HG03354 (cell line): Measurements from ENCODE around the gene RUVBL1.

Experiments used
- ATAC-seq: cut with Tn5 transposase; IDR thresholded peaks from one replicate; pipeline ENCODE4 v1.9.1; 2021; ENCODE audit warnings: mild to moderate bottlenecking; ENCODE audit not compliant: unreplicated experiment, poor library complexity, severe bottlenecking

The RUVBL1 gene

DNA sequence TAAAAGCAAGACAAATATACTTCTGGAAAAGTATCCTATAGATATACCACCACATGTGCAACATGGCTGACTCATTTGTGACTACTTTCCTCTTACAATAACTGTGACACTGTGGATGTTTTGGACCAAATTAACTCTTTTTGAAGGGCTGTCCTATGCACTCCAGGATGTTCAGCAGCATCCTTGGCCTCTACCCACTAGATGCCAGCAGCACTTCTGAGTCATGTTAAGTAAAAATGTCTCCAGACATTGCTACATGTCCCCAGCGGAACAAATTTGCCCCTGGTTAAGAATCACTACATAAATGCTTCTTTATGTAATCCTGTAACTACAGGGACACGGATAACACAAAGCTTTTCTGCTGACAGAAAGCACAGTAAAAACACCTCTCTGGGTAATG lies 32.0 kb downstream of the RUVBL1 start:
- no peak for ATAC-seq

DNA sequence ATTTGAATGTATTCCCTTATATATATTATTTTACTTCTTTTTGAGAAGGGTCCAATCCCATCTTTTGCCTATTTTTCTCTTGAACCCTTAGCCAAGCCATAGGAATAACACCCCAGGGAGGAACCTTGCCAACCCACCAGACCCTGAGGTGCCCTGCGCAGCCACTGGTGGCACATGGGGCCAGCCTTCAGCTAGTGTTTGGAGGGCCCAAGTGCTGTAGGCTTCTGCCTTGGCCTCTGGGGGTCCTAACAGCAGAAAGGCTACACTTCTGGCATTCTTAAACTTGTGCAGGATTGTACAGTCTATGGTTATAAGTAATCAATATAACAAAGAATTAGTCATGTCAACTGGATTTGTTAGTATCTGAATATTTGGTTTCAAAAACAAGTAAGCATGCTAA lies 34.5 kb downstream of the RUVBL1 start:
- ATAC-seq = no peak

DNA sequence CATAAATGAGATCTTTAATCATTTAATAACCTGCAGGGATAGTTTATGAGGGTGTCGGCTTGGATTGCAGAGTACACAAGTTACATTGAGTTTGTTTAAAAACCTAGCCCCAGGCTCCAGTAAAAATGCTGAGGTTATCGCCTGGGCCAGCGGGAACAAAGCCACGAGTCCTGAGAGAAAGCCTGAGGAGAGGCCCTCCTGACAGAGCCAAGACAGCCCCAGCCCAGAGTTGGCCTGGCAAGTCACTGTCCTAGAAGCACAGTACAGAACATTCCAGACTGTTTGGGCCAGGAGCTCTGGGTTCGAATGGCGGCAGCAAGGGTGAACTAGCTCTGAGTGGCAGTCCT lies 39.0 kb downstream of the RUVBL1 start:
- ATAC-seq = no peak

DNA sequence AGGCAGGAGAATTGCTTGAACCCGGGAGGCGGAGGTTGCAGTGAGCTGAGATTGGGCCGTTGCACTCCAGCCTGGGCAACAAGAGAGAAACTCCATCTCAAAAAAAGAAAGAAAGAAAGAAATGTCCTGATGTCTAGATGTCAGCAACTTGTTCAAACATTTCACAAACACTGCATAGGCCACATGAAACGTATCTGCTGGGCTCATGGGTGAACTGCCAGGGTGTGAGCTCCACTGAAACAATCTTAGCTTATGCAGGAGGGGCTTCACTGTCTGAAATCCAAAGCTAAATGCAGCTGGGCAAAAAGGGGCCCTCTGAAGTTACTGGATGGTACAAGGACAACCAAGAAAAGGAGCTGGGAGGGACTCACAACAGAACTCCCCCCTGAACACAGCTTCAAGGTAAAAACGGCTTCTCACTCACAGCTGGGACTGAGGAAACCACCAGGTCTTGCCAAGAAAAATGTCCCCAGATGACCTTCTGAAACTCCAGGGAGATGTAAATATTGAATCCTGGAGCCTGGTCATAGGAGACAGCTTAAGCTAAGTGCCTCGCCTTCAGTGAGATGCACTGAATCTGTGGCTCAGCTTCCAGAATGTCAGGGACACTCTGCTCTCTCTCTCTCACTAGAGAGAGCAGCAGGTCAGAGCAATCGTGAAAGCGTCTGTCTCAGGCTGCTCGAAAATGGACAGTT lies 39.5 kb downstream of the RUVBL1 start:
- ATAC-seq = no peak

DNA sequence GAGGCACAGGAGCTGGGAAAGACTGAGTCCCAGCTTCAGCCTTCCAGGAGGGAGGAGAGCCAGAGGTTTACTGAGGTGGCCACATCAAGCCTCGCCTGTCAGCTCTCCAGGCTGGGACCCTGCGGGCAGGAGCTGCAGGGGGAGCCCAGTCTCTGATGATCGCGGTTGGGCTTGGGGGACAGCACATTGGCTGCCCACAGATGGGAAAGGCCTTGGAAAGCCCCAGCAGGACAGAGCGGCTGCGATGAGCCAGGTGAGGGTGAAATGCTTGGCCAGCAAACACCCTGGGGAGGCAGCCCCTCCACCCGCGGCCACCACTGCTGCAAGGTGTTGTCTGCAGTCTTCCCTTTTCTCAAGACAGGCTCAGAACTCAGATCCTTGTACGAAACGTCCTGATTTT lies 40.2 kb downstream of the RUVBL1 start:
- no peak for ATAC-seq

DNA sequence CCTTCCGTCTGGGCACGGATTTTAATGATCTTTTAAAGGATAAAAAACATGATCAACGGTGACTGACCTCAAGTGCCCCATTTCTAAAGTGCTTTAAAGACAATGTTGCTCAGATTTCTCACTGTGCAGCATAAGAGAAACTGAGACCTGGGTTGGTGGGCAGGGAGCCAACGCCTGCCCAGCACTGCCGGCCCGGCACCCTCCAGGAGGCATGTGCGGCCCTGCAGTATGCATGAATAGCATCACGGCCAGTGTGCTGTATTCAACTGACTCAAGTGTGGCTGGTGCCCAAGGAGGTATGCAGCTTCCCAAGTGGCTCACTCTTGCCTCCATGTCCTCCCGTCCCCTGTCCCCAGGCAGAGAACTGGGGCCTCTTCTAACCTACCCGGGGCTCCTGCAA lies 41.1 kb downstream of the RUVBL1 start:
- ATAC-seq = no peak

DNA sequence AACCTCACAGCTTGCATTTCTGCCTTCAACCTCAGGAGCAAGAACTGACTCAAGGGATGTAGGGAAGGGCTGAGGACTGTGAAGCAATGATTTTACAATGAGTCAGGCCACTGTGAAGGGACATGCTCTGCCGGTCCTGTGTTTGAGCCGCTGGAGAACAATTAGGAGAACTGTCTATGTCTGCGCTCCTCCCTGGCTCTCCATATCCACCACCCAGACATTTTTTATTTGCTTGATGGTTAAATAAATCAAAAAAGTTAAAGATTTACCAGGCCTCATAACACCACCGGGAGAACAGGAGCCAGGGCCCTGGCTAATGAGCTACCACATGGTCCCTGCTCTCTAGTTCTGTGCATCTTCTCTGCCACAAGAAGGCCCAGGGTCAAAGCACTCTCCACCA lies 41.8 kb downstream of the RUVBL1 start:
- ATAC-seq = no peak

DNA sequence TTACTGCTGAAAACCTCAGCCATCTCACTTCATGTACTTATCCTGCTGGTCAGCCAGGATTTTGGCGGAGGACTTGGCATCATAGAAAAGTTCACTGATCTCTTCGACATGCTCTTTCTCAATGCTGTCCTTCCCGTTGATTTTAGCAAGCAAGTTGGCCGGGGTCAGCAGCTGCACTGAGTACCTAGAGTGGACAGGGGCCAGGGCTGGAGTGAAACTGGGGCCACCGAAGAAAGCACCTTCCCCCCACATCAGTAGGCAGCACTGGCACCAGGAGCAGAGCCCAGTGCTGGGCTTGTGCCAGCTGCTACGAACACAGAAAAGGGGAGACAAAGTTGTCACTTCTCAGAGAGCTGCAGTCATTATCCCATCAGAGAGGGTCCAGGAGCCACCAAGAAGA lies 42.4 kb downstream of the RUVBL1 start:
- ATAC-seq = no peak

DNA sequence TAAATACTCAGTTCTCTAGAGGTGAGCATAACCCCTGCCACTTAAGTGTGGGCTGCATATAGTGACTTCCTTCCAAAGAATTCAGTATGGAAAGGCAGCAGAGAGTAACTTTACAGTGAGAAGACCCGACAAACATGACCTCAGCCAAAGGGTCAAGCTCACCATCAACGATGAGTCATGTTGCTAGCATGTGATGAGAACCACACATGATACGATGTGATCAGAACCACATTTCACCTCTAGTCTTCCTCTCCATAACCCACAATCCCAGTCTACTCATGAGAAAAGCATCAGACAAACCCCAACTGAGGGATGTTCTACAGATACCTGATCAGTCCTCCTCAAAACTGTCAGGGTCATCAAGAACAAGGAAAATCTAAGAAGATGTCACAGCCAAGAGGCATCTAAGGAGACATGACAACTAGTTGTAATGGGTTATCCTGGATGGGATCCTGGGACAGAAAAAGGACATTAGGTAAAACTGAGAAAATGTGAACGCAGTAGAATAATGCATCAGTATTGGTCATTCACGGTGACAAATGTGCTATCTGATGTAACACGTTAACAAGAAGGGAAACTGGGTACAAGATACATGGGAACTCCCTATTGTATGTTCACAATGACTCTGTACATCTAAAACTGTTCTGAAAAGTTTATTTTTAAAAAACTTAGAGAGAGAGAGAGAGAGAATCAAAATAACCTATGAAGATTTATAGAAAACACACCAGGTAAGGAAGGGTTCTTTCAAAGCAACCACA lies 43.1 kb downstream of the RUVBL1 start:
- ATAC-seq = no peak

DNA sequence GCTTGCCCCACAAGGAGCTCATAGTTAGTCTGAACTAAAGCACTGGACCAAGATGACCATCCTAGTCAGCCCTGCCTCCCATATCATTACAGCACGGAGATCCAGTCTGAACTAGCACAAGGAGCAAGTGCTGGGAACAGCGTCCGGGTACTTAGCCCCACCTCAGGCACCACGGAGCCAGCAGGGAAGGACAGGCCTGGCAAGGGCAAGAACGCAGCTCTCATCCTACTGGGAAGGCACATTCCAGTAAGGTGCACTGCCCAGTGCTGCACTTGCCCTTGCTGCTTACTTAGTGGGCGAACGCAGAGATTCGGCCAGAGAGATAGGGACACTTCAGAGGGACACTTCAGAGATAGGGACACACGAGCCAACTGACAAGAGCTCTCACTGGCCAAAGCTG lies 43.8 kb downstream of the RUVBL1 start:
- ATAC-seq = no peak

DNA sequence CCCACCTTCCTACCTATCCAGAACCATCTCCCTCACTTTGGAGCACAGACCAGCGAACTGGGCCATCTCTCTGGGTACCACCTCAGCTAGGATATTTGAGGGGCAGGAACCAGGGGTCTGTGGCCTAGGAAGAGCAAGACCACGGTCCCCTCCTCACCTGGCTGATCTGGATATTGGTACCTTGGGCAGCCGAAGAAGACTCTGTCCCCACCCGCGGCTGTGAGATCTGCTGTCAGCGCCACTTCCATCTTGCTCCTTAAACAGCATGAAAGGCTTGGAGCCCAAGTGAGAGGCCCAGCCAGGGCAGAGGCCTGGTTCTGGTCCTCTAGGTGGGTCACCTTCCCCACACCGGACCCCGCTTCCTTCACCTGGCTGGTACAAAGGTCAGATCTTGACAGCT lies 44.7 kb downstream of the RUVBL1 start:
- no peak for ATAC-seq

DNA sequence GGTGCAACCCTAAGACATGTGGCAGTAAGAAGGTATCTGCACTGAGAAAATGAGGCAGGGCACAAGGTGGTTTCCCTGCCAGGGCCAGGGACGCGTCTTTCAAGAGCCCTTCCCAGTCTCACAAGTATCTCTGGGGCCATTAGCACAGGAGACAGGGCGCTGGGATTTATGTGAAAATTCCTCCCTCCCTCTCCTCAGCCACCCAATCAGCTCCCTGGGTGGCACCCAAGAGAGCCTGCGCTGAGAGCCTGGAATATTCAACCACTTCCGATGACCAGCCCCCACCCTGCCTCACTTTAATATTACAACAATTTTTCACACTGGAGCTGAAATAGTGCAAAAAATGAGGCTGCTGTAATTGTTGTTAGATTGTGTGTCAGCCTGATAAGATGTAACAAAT lies 45.3 kb downstream of the RUVBL1 start:
- ATAC-seq = no peak

DNA sequence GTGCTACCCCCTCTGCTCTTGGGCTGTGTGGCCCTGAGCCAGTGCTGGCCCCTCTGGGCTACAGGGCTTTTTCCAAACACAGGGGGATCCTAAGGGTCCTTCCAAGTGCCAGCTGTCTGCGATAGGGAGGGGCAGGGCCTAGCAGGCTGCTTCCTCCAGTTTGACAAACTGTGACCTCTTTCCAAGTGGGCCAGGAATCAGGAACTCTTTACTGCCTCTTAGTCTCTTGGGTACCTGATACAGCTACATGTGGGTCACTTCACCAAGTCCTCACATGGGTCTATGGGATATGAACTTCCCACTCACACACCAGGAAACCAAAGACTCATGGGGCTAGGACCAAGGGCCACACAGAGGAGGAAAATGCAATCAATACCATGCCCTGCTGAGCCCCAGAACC lies 45.9 kb downstream of the RUVBL1 start:
- ATAC-seq = no peak

DNA sequence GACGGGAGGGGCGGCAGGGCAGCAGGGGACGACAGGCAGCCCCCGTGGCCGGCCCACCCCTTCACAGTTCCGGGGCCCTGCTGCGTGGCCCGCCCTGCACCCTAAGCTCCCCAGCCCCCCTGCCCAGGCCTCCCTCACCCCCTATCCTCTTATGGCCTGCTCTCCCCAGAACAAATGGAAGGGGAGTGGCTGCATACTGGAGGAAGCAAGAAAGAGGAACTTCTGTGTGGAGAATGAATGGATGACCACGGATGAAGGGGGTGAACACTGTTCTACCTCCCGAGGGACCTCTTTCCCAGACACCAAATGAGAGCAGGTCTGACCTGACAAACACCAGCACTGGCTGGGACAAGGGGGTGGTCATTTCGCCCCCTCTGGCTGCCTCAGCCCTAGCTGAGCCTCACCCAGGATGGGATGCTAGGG lies 46.4 kb downstream of the RUVBL1 start:
- ATAC-seq = no peak

DNA sequence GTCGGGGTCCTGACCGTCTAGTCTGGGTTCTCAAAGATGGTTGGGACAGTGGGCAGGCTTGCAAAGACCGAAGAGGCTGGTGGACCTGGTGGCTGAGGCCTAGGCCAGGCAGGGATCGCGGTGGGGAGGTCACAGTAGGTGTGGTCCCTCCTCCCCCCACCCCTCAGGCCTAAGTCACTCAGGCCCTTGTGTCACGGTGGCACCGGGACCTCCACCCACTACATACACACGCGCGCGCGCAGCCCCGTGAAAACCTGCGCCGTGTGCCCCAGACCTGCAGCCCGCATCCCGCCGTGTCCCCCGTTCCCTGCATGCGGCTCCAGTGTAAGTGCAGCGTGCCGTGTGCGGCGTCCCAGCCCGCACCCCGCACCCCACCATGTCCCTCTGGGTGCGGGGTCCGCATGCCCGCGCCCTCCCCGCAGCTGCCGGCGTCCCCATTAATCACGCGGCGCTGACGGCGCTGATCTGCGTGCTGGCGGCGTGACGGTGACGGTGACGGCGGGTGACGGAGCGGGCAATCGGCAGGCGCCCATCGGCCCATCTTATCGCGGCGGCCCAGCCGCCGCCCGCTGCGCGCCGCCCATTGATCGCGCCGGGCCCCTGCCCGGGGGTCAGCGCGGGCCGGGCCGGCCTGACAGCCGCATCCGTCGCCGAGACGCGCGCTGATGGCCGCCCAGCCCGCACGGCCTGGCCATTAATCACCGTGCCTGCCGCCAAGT lies 47.0 kb downstream of the RUVBL1 start:
- no peak for ATAC-seq

DNA sequence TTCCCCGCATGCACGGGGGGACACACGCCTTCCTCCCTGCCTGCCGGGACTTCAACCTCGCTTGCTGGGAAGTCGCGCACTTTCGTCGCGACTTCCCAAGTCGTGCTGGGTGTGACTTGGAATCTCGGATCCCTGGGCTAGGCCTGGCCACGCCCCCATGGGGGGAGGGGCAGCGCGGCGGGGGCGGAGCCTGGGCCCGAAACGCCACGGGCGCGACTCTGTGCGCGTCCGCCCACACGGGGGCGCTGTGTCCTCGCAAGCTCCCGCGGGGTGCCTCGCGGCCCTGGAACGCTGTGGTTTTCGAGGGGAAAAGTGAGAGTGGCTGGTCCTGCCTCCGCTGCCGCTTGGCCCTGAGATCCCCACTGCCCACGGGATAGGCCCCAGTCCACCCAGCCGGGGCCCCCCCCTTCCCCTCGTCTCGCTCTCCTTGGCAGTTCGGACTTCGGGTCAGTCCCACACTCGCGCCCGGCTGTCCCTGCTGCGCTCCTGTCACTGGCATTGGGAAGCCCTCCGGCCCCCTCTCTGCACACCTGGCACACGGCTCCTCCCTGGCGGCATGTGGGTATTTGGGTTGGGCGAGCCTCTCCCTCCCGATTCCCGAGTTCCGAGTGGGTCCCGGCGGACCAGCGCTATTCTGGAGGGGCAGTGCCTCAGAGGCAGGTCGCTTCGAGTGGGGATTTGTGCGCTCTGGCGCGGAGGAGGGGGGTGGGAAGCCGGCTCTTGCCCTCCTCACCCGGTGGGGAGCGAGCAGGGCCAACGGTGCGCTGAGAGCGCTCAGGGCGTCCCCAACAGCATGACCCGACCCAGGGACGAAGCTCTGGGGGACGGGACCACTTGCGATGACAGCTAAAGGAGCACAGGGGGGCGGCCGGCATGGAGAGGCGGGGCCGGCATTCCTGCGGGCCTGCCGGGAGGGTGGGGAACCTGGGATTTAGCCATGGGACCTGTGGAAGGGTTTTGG lies 47.8 kb downstream of the RUVBL1 start:
- peak; percentile 62 for ATAC-seq

DNA sequence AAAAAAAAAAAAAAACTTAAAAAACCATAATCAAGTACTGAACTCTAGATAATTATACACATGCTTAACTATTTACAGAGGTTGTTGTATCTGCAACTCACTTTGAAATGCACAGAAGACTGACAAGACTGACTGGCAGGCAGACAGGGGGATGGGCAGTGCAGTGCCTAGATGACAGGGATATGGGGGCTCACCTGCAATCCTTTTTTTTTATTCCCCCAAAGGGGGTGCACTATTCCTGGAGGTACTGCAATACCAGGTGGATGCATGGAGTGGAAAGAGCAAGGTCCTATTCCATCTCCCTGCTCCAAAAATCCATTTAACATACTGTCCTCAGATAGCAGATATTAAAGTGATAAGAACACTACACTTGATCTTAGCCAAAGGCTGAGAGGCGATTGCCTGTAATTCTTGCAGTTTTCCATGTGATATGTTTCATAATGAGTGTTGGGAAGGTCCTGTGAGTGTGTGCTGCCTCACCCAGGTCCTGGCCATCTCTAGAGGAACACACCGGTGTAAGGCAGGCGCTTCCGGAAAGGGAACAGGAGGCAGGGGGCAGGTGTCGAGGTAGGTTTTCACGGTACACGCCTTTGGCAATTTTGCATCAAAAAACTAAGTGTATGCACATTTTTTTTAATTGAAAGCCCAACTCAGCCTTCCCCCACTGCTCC lies 48.6 kb downstream of the RUVBL1 start:
- ATAC-seq = peak; percentile 6

DNA sequence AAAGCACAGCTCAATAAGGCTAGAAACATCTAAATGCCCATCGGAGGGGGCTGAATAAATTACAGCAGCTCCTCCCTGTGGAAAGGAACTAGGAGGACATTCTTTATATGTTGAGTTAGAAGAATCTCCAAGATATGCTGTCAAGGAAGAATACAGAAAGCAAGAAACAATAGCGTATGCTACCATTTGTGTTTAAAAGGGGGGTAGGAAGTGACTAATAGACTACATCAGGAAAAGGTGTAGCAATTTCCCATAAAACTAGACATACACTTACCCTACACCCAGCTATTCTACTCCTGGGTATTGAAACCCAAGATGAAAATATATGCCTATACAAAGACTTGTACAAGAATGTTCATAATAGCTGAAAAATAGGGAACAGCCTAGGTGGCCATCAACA lies 49.8 kb downstream of the RUVBL1 start:
- no peak for ATAC-seq

DNA sequence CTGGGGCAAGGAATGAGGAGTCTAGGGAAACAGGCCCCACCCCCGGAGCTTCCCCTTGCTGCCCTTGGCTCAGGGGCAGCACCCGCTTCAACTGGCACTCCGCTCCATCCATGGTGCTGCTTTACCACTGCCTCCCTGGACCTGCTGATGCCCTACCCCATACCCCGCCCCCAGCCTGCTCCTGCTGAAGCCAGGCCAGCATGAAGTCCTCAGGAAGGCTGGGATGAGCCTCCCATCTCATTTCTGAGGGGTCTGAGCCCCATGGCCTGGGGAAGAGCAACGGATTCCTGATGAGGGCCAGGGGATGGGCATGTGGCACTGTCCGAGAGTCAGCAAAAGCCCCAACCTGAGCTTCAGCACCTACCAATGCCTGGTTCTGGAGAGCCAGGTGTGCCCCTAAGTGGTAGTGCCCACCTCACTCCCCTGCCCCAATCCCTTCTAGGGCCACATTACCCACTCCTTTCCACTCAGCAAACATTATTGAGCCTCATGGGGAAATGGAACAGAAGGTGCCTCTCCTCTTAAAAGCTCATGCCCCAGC lies 50.4 kb downstream of the RUVBL1 start:
- ATAC-seq = no peak
